Activated T-cell treated with anti-CD3 and anti-CD28 coated beads, Interleukin-2, amount 50 U/mL, for 1 hour (primary cell): ENCODE results near the gene CYP27B1.
"Not testable (repeated sequence)": the region's sequence is repeated elsewhere in the genome, so short reads cannot be mapped to it uniquely, and the experiment has no call there.

ENCODE experiments used
- DNase-seq: peaks from one replicate; pipeline ENCODE4 v3.0.0-alpha.2; 2020

Gene CYP27B1

GRCh38 chr12:57734591-57734990 is 32.3 kb downstream of the CYP27B1 start:
- no peak for DNase-seq

GRCh38 chr12:57733928-57734327 is 33.0 kb downstream of the CYP27B1 start:
- DNase-seq = no peak

DNA sequence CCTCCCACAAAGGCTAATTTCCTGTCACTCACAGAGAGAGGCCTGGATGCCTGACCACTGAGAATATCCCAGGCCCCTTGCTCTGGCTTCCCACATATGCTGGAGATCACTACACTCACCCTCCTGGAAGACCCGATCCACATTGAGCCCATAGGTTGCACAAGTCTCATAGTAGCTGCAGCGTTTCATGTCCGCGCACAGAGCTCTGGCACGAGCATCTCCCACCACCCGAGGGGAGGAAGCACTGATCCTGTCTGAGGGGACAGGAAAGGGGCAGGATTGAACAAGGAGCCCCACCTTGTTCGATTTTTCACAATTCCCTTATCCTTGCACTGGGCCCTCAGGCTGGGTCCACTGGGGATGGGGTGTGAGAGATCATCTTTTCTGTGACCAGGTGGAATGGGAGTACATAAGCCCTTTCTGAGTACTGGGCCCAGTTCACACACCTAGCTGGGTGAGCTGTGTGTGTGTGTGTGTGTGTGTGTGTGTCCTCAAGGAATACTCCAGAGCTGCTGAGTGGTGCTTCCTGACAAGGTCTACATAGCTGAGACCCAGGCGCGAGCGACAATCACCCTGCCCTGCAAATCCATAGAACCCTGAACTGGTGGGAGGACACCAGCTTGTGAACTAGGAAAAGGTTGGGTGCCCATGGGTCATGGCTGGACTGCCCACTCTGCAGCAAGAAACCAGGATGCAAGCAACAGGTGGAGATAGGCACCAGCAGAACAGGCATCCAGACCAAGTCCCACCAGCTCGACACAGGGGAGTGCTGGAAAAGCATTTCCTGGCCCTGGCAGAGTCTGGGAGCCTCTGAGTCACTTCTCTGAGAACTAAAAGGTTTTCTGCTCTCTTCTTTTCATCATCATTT is 33.9 kb downstream of the CYP27B1 start:
- DNase-seq = no peak

DNA sequence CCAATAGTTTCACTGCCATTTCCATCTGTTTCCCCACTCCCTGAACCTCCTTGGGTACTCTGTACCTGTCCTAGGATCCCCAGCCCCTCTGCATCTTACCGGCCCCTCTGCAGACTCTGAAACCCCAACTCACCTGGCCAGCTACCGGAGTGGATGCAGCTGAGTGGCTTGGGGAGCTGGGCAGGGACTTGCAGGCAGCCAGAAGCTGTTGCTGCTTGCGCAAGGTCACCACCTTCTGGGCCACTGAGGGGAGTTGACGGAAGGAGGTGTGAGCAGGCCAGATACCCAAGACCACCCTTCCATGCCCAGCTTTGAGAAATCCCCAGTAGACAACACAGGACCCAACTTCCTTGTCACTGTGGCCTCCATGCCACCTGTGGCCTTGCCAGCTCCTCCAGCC is 34.6 kb downstream of the CYP27B1 start:
- no peak for DNase-seq

- no peak for DNase-seq
Measured at GRCh38 chr12:57731411-57732080, 35.3 kb downstream of the CYP27B1 start.

DNA sequence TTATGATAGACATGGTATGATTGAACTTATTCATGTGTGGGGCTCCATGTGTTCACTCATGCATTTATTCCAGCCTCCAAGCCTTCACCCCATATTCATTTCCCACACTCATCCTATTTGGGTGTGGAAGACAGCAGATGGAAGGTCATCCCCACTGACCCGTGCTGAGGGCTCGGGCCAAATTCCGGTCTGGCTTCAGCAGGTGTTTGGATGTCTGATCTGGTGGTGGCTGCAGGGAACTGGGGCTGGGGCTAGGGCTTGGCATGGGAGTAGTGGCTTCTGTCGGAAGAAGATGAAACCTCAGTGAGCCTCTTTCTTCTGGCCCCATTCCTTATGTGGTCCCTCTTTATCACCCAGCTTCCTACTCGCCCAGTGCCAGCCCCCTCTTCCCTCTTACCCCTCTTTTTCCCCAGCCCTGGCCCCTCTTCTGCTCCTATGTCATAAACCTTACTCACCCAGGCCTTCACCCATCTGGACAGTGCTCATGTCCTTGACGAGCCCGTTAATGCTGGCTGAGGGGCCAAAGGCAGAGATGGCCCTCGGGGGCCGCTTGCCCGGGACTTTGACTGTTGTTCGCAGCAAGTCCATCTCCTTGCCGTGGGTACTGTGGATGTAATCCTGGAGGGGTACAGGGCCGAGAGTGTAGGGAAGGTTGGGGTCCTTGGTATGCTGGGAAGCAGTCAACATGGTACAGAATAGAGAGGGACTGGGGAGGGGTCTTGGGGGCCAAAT is 36.4 kb downstream of the CYP27B1 start:
- DNase-seq = no peak

- DNase-seq = no peak
Measured at GRCh38 chr12:57729321-57729844, 37.5 kb downstream of the CYP27B1 start.

GRCh38 chr12:57727758-57728395 is 39.0 kb downstream of the CYP27B1 start:
- DNase-seq = no peak

- no peak for DNase-seq
Measured at GRCh38 chr12:57726884-57727757, 39.8 kb downstream of the CYP27B1 start.

DNA sequence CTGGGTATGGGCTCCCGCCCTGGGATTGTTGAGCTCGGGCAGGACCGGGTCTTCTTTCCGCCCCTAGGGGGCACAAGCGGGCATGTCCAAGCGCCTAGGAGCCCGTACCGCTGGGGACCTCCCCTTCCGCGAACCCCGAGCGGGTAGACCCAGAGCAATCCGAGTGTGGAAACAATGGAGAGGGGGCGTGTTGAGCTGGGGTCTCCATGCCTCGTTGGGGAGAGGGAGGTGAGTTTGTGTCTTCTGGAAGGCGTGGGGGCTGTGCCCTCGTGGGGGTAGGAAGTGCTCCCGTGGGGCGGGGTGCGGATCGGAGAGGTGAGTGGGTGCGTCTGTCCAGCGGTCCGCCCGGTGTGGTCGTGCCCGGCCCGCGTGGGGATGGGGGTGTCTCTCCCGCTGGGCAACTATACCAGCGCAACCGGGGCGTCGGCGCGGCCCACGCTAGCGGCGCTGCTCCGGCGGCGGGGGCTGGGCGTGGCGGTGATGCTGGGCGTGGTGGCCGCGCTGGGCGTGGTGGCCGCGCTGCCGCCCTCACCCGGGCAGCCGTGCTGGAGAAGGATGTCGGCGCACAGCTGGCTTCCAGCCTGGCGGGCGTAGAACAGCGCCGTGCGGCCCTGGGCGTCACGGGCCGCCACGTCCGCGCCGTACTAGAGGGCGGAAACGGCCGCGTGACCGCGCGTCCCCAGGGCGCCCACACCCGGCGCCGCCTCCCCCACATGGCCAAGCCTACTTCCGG is 40.6 kb downstream of the CYP27B1 start:
- DNase-seq = no peak

DNA sequence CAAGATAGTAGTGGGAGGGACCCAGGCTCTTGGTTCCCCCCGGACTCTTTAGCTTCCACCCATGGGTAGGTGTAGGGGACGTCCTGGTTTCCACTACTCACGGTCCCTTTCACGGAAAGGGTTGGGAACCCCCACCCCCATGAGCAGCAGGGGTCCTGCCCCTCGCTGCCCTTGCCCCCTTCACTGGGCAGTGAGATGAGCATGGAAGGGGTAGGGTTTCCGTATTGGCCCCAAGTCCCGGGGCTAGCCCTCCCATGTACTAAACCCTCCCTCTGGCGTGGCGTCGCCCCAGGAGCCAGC is 41.1 kb downstream of the CYP27B1 start:
- no peak for DNase-seq

DNA sequence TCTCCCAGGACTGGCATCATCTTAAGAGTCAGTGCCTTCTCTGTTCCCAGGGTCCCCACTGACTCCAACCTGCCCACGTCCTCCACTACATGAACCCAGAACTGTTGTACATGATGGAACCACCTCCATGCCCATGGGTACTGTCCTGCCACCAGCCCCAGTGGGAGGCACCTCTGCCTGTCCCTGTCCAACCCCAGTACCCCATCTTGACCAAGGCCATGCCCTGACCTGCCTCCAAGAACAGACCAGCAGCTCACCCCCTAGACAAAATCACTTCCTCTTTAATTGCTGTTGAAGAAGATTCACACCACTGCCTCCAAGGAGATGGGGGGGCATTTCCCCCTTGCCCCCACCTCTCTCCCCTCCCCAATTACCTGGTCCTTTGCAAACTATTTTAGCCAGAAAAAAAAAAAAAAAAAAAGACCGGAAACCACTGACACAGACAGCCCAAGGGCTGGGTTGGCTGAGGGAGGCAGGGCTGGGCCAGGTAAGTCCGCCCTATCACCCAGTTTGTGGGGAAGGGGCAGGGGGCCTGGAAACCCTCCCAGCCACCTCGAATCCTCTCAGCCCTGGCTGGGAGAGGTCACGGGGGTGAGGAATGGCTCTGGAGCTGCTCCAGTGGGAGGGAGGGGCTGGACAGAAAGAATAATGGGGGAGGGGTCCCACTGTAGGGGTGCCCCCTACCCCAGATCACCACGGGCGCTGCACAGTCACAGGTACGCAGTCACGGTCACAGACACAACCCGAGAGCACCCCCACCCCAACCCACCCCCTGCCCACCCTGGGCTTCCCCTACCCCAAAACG is 41.7 kb downstream of the CYP27B1 start:
- no peak for DNase-seq

- DNase-seq = no peak
Measured at GRCh38 chr12:57724003-57724935, 42.6 kb downstream of the CYP27B1 start.

- no peak for DNase-seq
Measured at GRCh38 chr12:57723630-57723962, 43.3 kb downstream of the CYP27B1 start.

- no peak for DNase-seq
Measured at GRCh38 chr12:57722716-57723629, 43.9 kb downstream of the CYP27B1 start.

- not testable (repeated sequence) for DNase-seq
Measured at GRCh38 chr12:57721846-57722608, 44.9 kb downstream of the CYP27B1 start.
